GM12878 (cell line): ENCODE measurements around the gene LRRC23.

Experiments
- EP300 ChIP-seq, 2 experiments: fragments of 150-350 bp in 1 of 2; IDR thresholded peaks; 2 replicates each; pipeline ENCODE4 v1.6.1; 2011 to 2012; ENCODE audit warnings: low read depth in 2 of 2, low read length in 2 of 2, borderline replicate concordance in 1 of 2, improper control_type of control experiment in 1 of 2, inconsistent platforms in 1 of 2; ENCODE audit not compliant: control insufficient read depth in 1 of 2
- NBN ChIP-seq: fragments of 450-650 bp; IDR thresholded peaks from 2 replicates; pipeline ENCODE4 v1.6.1; 2016
- NR2C1 ChIP-seq: fragments of 450-650 bp; IDR thresholded peaks from 2 replicates; pipeline ENCODE4 v1.6.1; 2017; ENCODE audit warnings: antibody characterized with exemption, mild to moderate bottlenecking, moderate library complexity
- POLR2A ChIP-seq: IDR thresholded peaks from 2 replicates; pipeline ENCODE4 v1.6.1; 2011; ENCODE audit warnings: low read depth, mild to moderate bottlenecking, low read length
- RBBP5 ChIP-seq: fragments of 200-600 bp; sonication (generic); conservative IDR thresholded peaks from 2 replicates; pipeline ENCODE4 v1.6.1; 2016
- ZNF274 ChIP-seq: IDR thresholded peaks from one replicate; pipeline ENCODE4 v1.8.0; 2011; ENCODE audit not compliant: insufficient read length, insufficient read depth
- TF ChIP-seq, protein P1 (sequence below), 3 experiments: IDR thresholded peaks in 2 of 3; conservative IDR thresholded peaks in 1 of 3; 2 replicates each; pipeline ENCODE4 v1.5.1; 2011; ENCODE audit warnings: low read depth in 3 of 3, low read length in 3 of 3, mild to moderate bottlenecking in 3 of 3, control low read depth in 2 of 3, moderate library complexity in 2 of 3, inconsistent platforms in 1 of 3, mixed read lengths in 1 of 3; ENCODE audit not compliant: control insufficient read depth in 2 of 3, insufficient read depth in 1 of 3; ENCODE audit errors: extremely low read depth in 1 of 3

DNA sequence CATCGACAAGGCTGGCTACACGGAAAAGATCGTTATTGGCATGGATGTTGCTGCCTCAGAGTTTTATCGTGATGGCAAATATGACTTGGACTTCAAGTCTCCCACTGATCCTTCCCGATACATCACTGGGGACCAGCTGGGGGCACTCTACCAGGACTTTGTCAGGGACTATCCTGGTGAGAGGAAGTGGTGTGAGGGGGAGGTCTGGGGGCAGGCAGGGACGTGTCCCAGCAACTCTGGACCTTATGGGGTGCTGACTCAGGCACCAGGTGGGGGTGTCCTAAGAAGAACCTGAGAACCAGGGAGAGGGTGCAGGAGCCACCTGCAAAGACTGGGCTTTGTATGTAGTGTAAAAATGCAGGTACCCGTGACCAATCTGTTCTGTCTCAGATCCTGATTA lies 15.0 kb downstream of the LRRC23 start:
- TF ChIP-seq, protein P1, sequence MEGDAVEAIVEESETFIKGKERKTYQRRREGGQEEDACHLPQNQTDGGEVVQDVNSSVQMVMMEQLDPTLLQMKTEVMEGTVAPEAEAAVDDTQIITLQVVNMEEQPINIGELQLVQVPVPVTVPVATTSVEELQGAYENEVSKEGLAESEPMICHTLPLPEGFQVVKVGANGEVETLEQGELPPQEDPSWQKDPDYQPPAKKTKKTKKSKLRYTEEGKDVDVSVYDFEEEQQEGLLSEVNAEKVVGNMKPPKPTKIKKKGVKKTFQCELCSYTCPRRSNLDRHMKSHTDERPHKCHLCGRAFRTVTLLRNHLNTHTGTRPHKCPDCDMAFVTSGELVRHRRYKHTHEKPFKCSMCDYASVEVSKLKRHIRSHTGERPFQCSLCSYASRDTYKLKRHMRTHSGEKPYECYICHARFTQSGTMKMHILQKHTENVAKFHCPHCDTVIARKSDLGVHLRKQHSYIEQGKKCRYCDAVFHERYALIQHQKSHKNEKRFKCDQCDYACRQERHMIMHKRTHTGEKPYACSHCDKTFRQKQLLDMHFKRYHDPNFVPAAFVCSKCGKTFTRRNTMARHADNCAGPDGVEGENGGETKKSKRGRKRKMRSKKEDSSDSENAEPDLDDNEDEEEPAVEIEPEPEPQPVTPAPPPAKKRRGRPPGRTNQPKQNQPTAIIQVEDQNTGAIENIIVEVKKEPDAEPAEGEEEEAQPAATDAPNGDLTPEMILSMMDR (IDR thresholded peaks at IDR 0.05 in 2 of 3, conservative IDR thresholded peaks at IDR 0.05 in 1 of 3; ENCODE audit: control insufficient read depth in 2 of 3, extremely low read depth in 1 of 3, insufficient read depth in 1 of 3, low read depth in 3 of 3, low read length in 3 of 3) = 0 out of 6 replicates have a peak, but pooled peaks of 1 of the 3 experiments have one; percentile 11
- TF ChIP-seq NR2C1 (no peak), RBBP5 (no peak), NBN (no peak), POLR2A (no peak), EP300 (IDR thresholded peaks at IDR 0.05; ENCODE audit: borderline replicate concordance in 1 of 2, control insufficient read depth in 1 of 2, low read depth in 2 of 2, low read length in 2 of 2) (no peak), ZNF274 (no peak)
